ENCODE results near the gene RARA. TPM values are rescaled to one million over a fixed set of nuclear protein-coding genes. Genes with fewer than 3 reads are reported as not detected.
"Not testable (repeated sequence)": the region's sequence is repeated elsewhere in the genome, so short reads cannot be mapped to it uniquely, and the experiment has no call there.

The RARA gene
- polyA plus RNA-seq, 1 donor, result 59.0 TPM

GRCh38 chr17:40298726-40299125 lies 10.3 kb upstream of the RARA start:
- DNase-seq (ENCODE audit: low read depth), result no peak

GRCh38 chr17:40299159-40299757 lies 9.7 kb upstream of the RARA start:
- not testable (repeated sequence) for DNase-seq (ENCODE audit: low read depth)

GRCh38 chr17:40301315-40301714 lies 7.7 kb upstream of the RARA start:
- no peak for DNase-seq (ENCODE audit: low read depth)

GRCh38 chr17:40303009-40303657 lies 5.8 kb upstream of the RARA start:
- DNase-seq (ENCODE audit: low read depth), result no peak

- DNase-seq (ENCODE audit: low read depth), result peak; percentile 67
These were observed 5.0 kb upstream of the RARA start for GRCh38 chr17:40303708-40304551.

- DNase-seq (ENCODE audit: low read depth), result not testable (repeated sequence)
These were observed 4.5 kb upstream of the RARA start for GRCh38 chr17:40304552-40304863.

GRCh38 chr17:40304866-40305265 lies 4.1 kb upstream of the RARA start:
- not testable (repeated sequence) for DNase-seq (ENCODE audit: low read depth)

GRCh38 chr17:40306395-40306794 lies 2.6 kb upstream of the RARA start:
- DNase-seq (ENCODE audit: low read depth), result no peak

- no peak for DNase-seq (ENCODE audit: low read depth)
These were observed 1.8 kb upstream of the RARA start for GRCh38 chr17:40307001-40307730.

GRCh38 chr17:40307740-40308239 lies 1.2 kb upstream of the RARA start:
- DNase-seq (ENCODE audit: low read depth), result no peak

- no peak for DNase-seq (ENCODE audit: low read depth)
These were observed 1.1 kb downstream of the RARA start for GRCh38 chr17:40309949-40310510.

- DNase-seq (ENCODE audit: low read depth), result no peak
These were observed 2.0 kb downstream of the RARA start for GRCh38 chr17:40310882-40311391.

- DNase-seq (ENCODE audit: low read depth), result no peak
These were observed 2.6 kb downstream of the RARA start for GRCh38 chr17:40311575-40311974.

GRCh38 chr17:40312131-40312731 lies 3.3 kb downstream of the RARA start:
- DNase-seq (ENCODE audit: low read depth), result no peak

GRCh38 chr17:40312893-40313667 lies 4.1 kb downstream of the RARA start:
- DNase-seq (ENCODE audit: low read depth), result no peak

GRCh38 chr17:40313668-40314583 lies 4.9 kb downstream of the RARA start:
- no peak for DNase-seq (ENCODE audit: low read depth)

- no peak for DNase-seq (ENCODE audit: low read depth)
These were observed 5.6 kb downstream of the RARA start for GRCh38 chr17:40314584-40314956.

GRCh38 chr17:40315206-40315605 lies 6.2 kb downstream of the RARA start:
- no peak for DNase-seq (ENCODE audit: low read depth)

All from forelimb muscle (tissue), 1 donor.